Ammon's horn (tissue), 1 donor: ENCODE results near the gene GLIPR1.
"Not testable (repeated sequence)": the region's sequence is repeated elsewhere in the genome, so short reads cannot be mapped to it uniquely, and the experiment has no call there.

Source experiments
- DNase-seq: peaks from one replicate; pipeline ENCODE4 v3.0.0-alpha.2; 2016; ENCODE audit warnings: low spot score

The GLIPR1 gene

GRCh38 chr12:75521224-75521623 lies 40.7 kb downstream of the GLIPR1 start:
- not testable (repeated sequence) for DNase-seq

GRCh38 chr12:75522124-75522523 lies 41.6 kb downstream of the GLIPR1 start:
- not testable (repeated sequence) for DNase-seq

- DNase-seq: no peak
These were observed 44.7 kb downstream of the GLIPR1 start for GRCh38 chr12:75525263-75525662.

GRCh38 chr12:75526655-75527511 lies 46.3 kb downstream of the GLIPR1 start:
- DNase-seq: peak; percentile 57

- DNase-seq: peak; percentile 27
These were observed 47.7 kb downstream of the GLIPR1 start for GRCh38 chr12:75528272-75528671.

GRCh38 chr12:75528692-75529091 lies 48.1 kb downstream of the GLIPR1 start:
- DNase-seq: no peak

- no peak for DNase-seq
These were observed 48.8 kb downstream of the GLIPR1 start for GRCh38 chr12:75529316-75529715.

- no peak for DNase-seq
These were observed 49.3 kb downstream of the GLIPR1 start for GRCh38 chr12:75529826-75530225.

- DNase-seq: no peak
These were observed 52.7 kb downstream of the GLIPR1 start for GRCh38 chr12:75533239-75533638.

GRCh38 chr12:75539889-75540288 lies 59.3 kb downstream of the GLIPR1 start:
- no peak for DNase-seq

- no peak for DNase-seq
These were observed 62.4 kb downstream of the GLIPR1 start for GRCh38 chr12:75542942-75543341.

- no peak for DNase-seq
These were observed 63.0 kb downstream of the GLIPR1 start for GRCh38 chr12:75543529-75543928.

- no peak for DNase-seq
These were observed 65.1 kb downstream of the GLIPR1 start for GRCh38 chr12:75545636-75546035.

- no peak for DNase-seq
These were observed 68.3 kb downstream of the GLIPR1 start for GRCh38 chr12:75548879-75549278.

GRCh38 chr12:75549989-75550388 lies 69.4 kb downstream of the GLIPR1 start:
- no peak for DNase-seq

- DNase-seq: no peak
These were observed 70.1 kb downstream of the GLIPR1 start for GRCh38 chr12:75550401-75551240.

GRCh38 chr12:75551477-75551876 lies 70.9 kb downstream of the GLIPR1 start:
- no peak for DNase-seq

GRCh38 chr12:75553398-75553797 lies 72.8 kb downstream of the GLIPR1 start:
- DNase-seq: no peak
